GM19438 (cell line): ENCODE data around the gene NDEL1.
"Not testable (repeated sequence)": the region's sequence is repeated elsewhere in the genome, so short reads cannot be mapped to it uniquely, and the experiment has no call there.

Experiments
- ATAC-seq: cut with Tn5 transposase; IDR thresholded peaks from one replicate; pipeline ENCODE4 v1.9.1; 2021; ENCODE audit warnings: low read depth; ENCODE audit not compliant: unreplicated experiment

The NDEL1 gene

DNA sequence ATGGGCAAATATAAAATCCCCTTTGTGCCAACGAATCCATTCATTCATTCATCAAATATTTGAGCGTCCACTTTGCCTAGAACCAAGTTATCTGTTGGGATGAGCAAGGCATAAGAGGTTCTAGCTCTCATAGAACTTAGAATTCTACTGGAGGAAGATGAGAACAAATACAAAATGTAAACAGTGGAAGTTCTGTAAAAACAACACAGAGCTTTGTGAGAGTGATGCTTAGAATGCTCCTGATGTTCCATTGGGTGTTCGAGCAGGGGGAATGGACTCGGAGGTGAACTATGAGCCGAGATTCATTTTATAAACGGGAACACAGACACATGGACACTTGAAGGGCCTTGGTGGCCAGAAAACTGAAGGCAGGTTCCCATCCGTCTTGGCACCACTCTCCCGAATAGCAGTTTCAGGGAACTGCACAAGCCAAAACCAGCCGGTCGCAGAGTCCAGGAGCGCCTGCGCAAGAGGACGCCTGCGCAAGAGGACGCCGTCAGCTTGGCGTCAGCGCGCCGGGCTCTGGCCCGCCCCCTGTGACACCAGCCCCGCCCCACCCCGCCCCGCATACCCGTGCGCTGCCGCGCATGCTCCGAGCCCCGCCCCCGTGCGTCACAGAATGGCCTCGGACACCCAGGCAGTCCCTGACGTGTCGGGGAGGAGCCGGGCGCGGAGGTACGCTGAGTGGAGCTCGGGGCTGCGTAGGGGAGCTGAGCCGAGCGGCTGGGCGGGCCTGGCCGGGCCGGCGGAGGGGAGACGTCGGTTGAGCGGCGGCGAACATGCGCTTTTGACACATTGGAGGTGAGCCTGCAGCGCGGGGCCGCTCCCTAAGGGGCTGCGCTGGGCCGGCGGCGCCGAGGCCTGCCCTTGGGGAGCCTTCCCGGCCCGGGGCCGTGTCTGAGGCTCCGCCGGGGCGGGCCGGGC, at the start of gene NDEL1:
NDEL1 (plus strand) TSS at position 640 of the 924 bp plus-strand sequence. CDS start 8,388 bp downstream, outside the sequence.
- ATAC-seq, result peak; percentile 91

DNA sequence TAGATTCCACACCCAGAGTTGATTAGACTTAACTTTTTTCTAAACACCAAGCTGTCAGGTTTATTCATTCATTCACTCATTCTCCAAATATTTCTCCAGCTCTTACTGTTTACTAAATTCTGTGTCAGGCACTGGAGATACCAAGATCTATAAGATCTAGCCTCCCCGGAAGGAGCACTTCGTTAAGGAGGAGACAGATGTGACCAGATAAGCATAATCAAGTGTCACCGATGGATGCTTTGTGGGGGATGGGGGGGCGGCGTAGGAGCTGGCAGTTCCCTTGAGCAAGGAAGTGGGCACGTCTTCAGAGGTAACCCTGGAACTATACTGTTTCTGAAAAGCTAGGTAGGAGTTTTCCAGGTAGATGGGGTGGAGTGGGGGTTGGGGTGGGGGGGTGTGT, 48.8 kb upstream of the NDEL1 start:
- no peak for ATAC-seq

GRCh38 chr17:8387914-8388651, 47.6 kb upstream of the NDEL1 start:
- ATAC-seq, result no peak

GRCh38 chr17:8391711-8392110, 44.0 kb upstream of the NDEL1 start:
- no peak for ATAC-seq

- ATAC-seq, result no peak
Measured at GRCh38 chr17:8392274-8392673, 43.4 kb upstream of the NDEL1 start.

- no peak for ATAC-seq
Measured at GRCh38 chr17:8392674-8393469, 42.8 kb upstream of the NDEL1 start.

- no peak for ATAC-seq
Measured at GRCh38 chr17:8393470-8394231, 42.0 kb upstream of the NDEL1 start.

DNA sequence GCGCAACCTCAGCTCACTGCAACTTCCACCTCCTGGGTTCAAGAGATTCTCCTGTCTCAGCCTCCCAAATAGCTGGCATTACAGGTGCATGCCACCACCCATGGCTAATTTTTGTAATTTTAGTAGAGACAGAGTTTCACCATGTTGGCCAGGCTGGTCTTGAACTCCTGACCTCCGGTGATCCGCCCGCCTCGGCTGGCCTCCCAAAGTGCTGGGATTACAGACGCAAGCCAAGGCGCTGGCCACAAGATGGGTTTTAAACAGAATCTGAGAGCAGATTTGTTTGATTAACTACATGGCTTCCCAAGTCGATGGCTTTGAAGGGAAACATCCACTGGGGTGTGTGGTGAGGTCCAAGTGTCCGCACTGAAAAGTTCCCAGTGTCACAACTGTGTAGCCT, 41.2 kb upstream of the NDEL1 start:
- not testable (repeated sequence) for ATAC-seq

DNA sequence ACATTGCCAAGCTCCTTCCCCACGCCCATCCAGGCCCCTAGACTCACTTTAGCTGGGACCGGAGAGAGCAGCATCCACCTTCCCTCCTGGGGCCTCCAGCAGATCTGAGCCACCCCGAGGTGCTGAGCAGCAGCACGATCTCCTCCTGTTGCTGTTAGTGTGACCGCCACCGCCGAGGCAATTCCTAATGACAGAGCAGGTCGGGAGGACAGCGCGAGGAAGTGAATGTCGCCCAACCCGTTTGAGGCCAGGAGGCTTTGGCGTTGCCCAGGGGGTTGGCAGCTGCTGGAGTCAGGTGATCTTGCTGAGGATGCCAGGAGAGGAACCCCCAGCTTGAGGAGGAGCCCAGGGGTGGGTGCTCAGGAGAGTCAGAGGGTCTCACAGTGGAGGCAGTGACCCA, 38.0 kb upstream of the NDEL1 start, which contains the start of gene RNF222:
RNF222 (minus strand) TSS at position 192 of the 400 bp plus-strand sequence. CDS start 4,366 bp downstream, outside the sequence.
- ATAC-seq, result no peak

DNA sequence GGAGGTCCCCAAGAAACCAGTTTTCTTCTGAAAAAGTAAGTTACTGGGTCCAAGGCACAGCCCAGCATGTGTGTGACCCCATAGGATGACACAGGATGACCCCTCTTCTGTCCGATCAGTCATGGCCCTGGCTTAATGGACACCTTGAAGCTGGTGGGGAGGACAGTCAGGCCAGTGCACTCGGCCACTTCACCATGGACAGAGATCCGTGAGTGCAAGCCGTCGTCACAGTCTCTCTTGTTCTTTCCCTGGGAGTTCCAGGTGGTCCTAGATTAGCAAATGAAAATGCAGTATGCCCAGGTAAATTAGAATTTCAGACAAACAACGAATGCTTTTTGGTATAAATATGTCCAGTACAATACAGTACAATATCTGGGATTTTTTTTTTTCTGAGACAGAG, 36.7 kb upstream of the NDEL1 start:
- ATAC-seq, result no peak

DNA sequence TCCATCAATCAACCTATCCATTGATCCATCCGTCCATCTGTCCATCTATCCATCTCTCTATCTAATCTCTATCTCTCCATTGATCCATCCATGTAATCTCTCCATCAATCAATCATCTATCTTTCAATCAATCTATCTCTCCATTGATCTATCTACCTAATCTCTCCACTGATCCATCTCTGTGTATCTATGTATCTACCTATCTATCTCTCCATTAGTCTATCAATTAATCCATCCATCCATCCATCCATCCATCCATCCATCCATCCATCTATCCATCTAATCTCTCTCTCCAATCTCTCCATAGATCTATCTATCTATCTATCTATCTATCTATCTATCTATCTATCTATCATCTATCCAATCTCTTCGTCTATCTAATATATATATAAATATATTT, 34.6 kb upstream of the NDEL1 start:
- ATAC-seq, result no peak

- ATAC-seq, result no peak
Measured at GRCh38 chr17:8402921-8403536, 32.7 kb upstream of the NDEL1 start.

DNA sequence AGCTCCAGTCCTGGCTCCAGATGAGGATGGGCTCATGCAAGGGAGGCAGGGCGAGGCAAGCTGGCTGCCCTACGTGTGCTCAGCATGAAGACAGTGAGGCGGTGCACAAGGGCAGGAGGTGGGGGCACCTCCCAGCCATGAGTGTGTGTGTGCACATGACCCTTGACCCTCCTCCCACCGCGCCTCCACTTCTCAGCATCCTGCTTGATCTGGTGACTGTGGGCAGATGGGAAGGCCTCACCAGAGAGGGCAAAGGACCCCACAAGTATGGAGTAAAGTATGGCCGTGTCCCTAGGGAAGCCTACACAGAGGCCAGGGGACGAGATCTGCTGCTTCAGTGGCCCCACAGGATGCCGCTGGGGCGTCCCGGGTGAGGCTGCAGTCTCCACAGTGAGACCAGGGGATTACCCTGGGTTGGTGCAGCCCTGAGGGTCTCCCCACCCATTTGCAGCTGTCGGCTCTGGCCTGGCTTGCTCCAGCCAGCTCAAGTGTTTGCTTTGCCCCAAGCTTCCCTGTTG, 30.1 kb upstream of the NDEL1 start:
- ATAC-seq, result no peak

- no peak for ATAC-seq
Measured at GRCh38 chr17:8406174-8406573, 29.5 kb upstream of the NDEL1 start.

GRCh38 chr17:8408371-8408770, 27.3 kb upstream of the NDEL1 start:
- ATAC-seq, result no peak

DNA sequence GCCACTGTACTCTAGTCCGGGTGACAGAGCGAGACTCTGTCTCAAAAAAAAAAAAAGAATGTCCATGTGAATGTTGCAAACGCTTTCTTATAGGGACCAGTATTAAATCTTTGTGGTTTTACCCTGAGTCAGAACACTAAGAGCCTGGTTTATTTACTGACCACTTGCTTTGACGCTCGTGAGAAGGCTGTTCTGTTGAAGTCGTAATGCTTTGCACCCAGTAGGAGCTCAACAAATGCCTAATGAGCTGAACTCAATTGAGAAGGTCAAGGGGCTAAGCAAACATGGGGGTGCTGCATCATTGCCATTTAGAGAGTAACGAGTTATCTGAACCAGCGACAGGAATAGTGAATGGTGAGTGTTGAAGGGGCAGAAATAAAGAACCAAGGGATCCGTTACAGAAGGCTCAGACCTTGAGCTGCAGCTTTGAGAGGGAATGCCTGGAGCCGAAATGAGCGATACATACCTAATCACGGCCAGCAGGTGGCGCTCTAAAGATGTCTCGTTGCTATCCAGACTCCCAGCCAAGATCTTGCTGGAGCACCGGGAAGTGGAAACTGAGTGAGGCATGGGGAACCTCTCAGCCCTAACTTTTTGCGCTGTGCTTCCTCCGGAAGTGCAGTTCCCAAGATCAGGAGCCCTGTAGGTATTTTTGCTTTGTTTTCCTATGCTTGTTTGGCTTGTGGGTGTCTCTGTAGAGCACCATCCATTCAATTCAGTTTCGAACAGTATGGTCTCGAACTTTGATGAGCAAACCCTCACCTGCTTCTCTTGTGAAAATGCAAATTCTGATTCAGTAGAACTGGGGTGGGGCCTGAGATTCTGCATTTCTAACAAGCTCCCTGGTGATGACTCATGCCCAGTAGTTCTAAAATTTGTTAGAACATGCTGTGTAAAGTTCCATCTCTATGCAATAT, 25.5 kb upstream of the NDEL1 start:
- no peak for ATAC-seq

DNA sequence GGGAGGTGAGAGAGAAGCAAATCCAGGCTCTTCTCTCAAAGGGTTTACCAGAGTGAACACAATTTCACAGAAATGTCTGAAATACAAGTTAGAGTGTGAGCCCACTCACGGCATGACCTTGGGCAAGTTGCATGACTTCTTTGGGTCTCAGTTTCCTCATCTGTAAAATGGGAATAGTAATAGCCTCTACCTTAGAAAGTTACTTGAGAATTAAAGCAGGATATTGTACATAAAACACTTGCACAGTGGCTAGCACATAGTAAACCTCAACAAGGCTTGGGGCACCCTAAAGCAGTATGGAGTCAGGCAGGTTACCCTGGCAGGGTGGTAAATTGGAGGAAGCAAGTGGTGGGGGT, 24.8 kb upstream of the NDEL1 start:
- ATAC-seq, result no peak

- ATAC-seq, result no peak
Measured at GRCh38 chr17:8412089-8412488, 23.6 kb upstream of the NDEL1 start.
